Myocyte (in vitro differentiated cells): ENCODE measurements around the gene CIRBP. TPM values are rescaled to one million over a fixed set of nuclear protein-coding genes. Genes with fewer than 3 reads are reported as not detected.
A peak's percentile ranks its signal among the peaks of the same experiment; 100 is the strongest.

Experiments used
- DNase-seq: peaks from one replicate; pipeline ENCODE4 v3.0.0-alpha.2; 2012; ENCODE audit warnings: low read depth
- total RNA-seq: library from RNA; depleted of rRNA; stranded (reverse); fragments of >200 nt; gene quantifications from 2 replicates; pipeline ENCODE4 v1.2.3, GENCODE V29; 2014

The CIRBP gene
- total RNA-seq, 1 donor from 2014 or later, result 497 TPM

GRCh38 chr19:1266916-1267476 is 2.1 kb upstream of the CIRBP start:
- DNase-seq, result peak; percentile 67

GRCh38 chr19:1267477-1268225 is 1.5 kb upstream of the CIRBP start:
- no peak for DNase-seq

- DNase-seq, result no peak
Measured at GRCh38 chr19:1268226-1269064, 687 bp upstream of the CIRBP start.

GRCh38 chr19:1269478-1270212 is 513 bp downstream of the CIRBP start:
- DNase-seq, result peak; percentile 91

GRCh38 chr19:1270213-1270853 is 1.2 kb downstream of the CIRBP start:
- DNase-seq, result peak; percentile 75

- no peak for DNase-seq
Measured at GRCh38 chr19:1270854-1271527, 1.9 kb downstream of the CIRBP start.

- no peak for DNase-seq
Measured at GRCh38 chr19:1271528-1272422, 2.6 kb downstream of the CIRBP start.

- no peak for DNase-seq
Measured at GRCh38 chr19:1272423-1273262, 3.5 kb downstream of the CIRBP start.

- DNase-seq, result no peak
Measured at GRCh38 chr19:1273263-1274041, 4.3 kb downstream of the CIRBP start.

GRCh38 chr19:1274081-1274851 is 5.1 kb downstream of the CIRBP start:
- no peak for DNase-seq

- DNase-seq, result no peak
Measured at GRCh38 chr19:1274852-1275259, 5.7 kb downstream of the CIRBP start.

- DNase-seq, result peak; percentile 96
Measured at GRCh38 chr19:1275260-1275975, 6.3 kb downstream of the CIRBP start, which contains the start of gene FAM174C. Gene FAM174C, plus strand, starts transcription at chr19:1275530. Its CDS starts 20 bp downstream, at chr19:1275550.

- DNase-seq, result no peak
Measured at GRCh38 chr19:1275976-1276627, 7.0 kb downstream of the CIRBP start.

GRCh38 chr19:1276628-1277022 is 7.5 kb downstream of the CIRBP start:
- DNase-seq, result no peak

- DNase-seq, result no peak
Measured at GRCh38 chr19:1277061-1277460, 7.9 kb downstream of the CIRBP start.
